Mucosa of descending colon (tissue), 3 donors: ENCODE results near the gene MAP4. TPM values are rescaled to one million over a fixed set of nuclear protein-coding genes. Genes with fewer than 3 reads are reported as not detected.

Experiments
- ATAC-seq: fragments of 200-7000 bp; cut with Tn5 transposase; one replicate; pipeline ENCODE4 v1.9.1; 2020; ENCODE audit warnings: mild to moderate bottlenecking, moderate library complexity
- DNase-seq, 3 donors: peaks; one replicate each; pipeline ENCODE4 v3.0.0-alpha.2; 2020
- H3K36me3 ChIP-seq: fragments of 200-600 bp; one replicate; pipeline ENCODE4 v1.8.0; 2021; ENCODE audit warnings: low read depth, mild to moderate bottlenecking
- H3K4me1 ChIP-seq: fragments of 200-600 bp; one replicate; pipeline ENCODE4 v1.8.0; 2021; ENCODE audit warnings: low read depth, mild to moderate bottlenecking
- H3K4me3 ChIP-seq: fragments of 200-600 bp; one replicate; pipeline ENCODE4 v1.8.0; 2021; ENCODE audit warnings: mild to moderate bottlenecking
- H3K9me3 ChIP-seq: fragments of 200-600 bp; one replicate; pipeline ENCODE4 v1.8.0; 2021; ENCODE audit warnings: mild to moderate bottlenecking
- CTCF ChIP-seq: fragments of 200-600 bp; IDR thresholded peaks from one replicate; pipeline ENCODE4 v1.8.0; 2022; ENCODE audit warnings: antibody characterized with exemption, mild to moderate bottlenecking
- intact Hi-C, 2 donors: fragments of 100-400 bp; cut with DNase I in 1 of 2; cut with micrococcal nuclease in 1 of 2; formaldehyde crosslinking; loops; one replicate each; pipeline versions ENCODE4 v1.11.0 to v1.11.1; 2022; cut with DNase I, micrococcal nuclease
- total RNA-seq, 3 donors: library from RNA; stranded (reverse); fragmentation: NEBNext Ultra II Directional in 2 of 3; extraction: Animal tissue kit (Norgen Biotek cat#: 25700) in 2 of 3; gene quantifications; one replicate each; pipeline versions ENCODE4 v1.2.1 to v1.2.4, GENCODE V29; 2021 to 2023
- donor health status: DM: no; HTN: no; CAD: no; lungs with moderate emphysema.
- donor health status: DM: no; HTN: no; CAD: no.
- donor health status: DM: no; HTN: yes; CAD: no.

The MAP4 gene
- total RNA-seq, 3 donors from 2014 or later: 104 to 316 (median 109) TPM

GRCh38 chr3:47940232-47940631, 76.0 kb downstream of the MAP4 start:
- Histone ChIP-seq H3K9me3 (no peaks in the 10 kb centered on the region), H3K4me1 (no peaks in the 10 kb centered on the region), H3K4me3 (no peak overlapping the region), H3K36me3 (no peaks in the 10 kb centered on the region)
- no peak for ATAC-seq
- no peak for DNase-seq
- no peak for TF ChIP-seq CTCF
- intact Hi-C loops: no loop called here

- Histone ChIP-seq H3K36me3 (no peaks in the 10 kb centered on the region), H3K9me3 (no peaks in the 10 kb centered on the region), H3K4me1 (no peaks in the 10 kb centered on the region), H3K4me3 (no peak overlapping the region)
- DNase-seq (no peak), ATAC-seq (no peak)
- intact Hi-C loops: no loop called here
- no peak for TF ChIP-seq CTCF
These were observed 83.8 kb downstream of the MAP4 start for GRCh38 chr3:47932421-47932820.

GRCh38 chr3:47930979-47931378, 85.2 kb downstream of the MAP4 start:
- Histone ChIP-seq H3K36me3 (no peaks in the 10 kb centered on the region), H3K4me3 (no peak overlapping the region), H3K9me3 (no peaks in the 10 kb centered on the region), H3K4me1 (no peaks in the 10 kb centered on the region)
- ATAC-seq (no peak), DNase-seq (no peak)
- intact Hi-C loops: no loop called here
- TF ChIP-seq CTCF: no peak

- Histone ChIP-seq H3K4me3 (no peak overlapping the region), H3K4me1 (no peaks in the 10 kb centered on the region), H3K36me3 (peaks cover 6% of the 10 kb centered on the region), H3K9me3 (no peaks in the 10 kb centered on the region)
- no peak for TF ChIP-seq CTCF
- intact Hi-C loops: no loop called here
- no peak for ATAC-seq
- no peak for DNase-seq
These were observed 99.5 kb downstream of the MAP4 start for GRCh38 chr3:47916696-47917095.

- Histone ChIP-seq H3K4me1 (no peaks in the 10 kb centered on the region), H3K4me3 (no peak overlapping the region), H3K9me3 (no peaks in the 10 kb centered on the region), H3K36me3 (peaks cover 6% of the 10 kb centered on the region)
- DNase-seq: no peak
- no peak for TF ChIP-seq CTCF
- intact Hi-C loops: no loop called here
- ATAC-seq: no peak
These were observed 100.0 kb downstream of the MAP4 start for GRCh38 chr3:47916201-47916600.

GRCh38 chr3:47912006-47912504, 104.2 kb downstream of the MAP4 start:
- DNase-seq (no peak), ATAC-seq (no peak)
- H3K4me3 ChIP-seq: no peak overlapping the region
- H3K36me3 ChIP-seq: peaks cover 6% of the 10 kb centered on the region
- intact Hi-C loops: no loop called here
- no peaks in the 10 kb centered on the region for H3K4me1 ChIP-seq
- no peak for TF ChIP-seq CTCF
- H3K9me3 ChIP-seq: no peaks in the 10 kb centered on the region
